Loucy (cell line): Measurements from ENCODE around the gene KIF7.

ENCODE experiments used
- H2AFZ ChIP-seq: fragments of 200-600 bp; sonication (generic); 2 replicates; pipeline ENCODE4 v1.6.0; 2016; ENCODE audit warnings: antibody characterized with exemption, mild to moderate bottlenecking, low read length, moderate library complexity
- H3F3A ChIP-seq: fragments of 200-600 bp; 2 replicates; pipeline ENCODE4 v1.6.0; 2016; ENCODE audit warnings: antibody characterized with exemption, low read depth, mild to moderate bottlenecking
- H3K27me3 ChIP-seq: fragments of 200-600 bp; sonication (generic); 2 replicates; pipeline ENCODE4 v1.6.1; 2014; ENCODE audit warnings: low read length, mild to moderate bottlenecking; ENCODE audit not compliant: insufficient read depth, poor library complexity, severe bottlenecking
- H3K36me3 ChIP-seq: fragments of 200-600 bp; sonication (generic); 2 replicates; pipeline ENCODE4 v1.6.1; 2016; ENCODE audit warnings: low read length; ENCODE audit not compliant: insufficient read depth
- H3K4me1 ChIP-seq: fragments of 200-600 bp; sonication (generic); 2 replicates; pipeline ENCODE4 v1.5.1; 2014; ENCODE audit warnings: low read length, mild to moderate bottlenecking; ENCODE audit not compliant: insufficient read depth, poor library complexity, severe bottlenecking
- H3K4me2 ChIP-seq: fragments of 200-600 bp; sonication (generic); 2 replicates; pipeline ENCODE4 v1.6.0; 2014; ENCODE audit warnings: antibody characterized with exemption, low read length, low read depth, mild to moderate bottlenecking; ENCODE audit not compliant: poor library complexity, severe bottlenecking
- H3K4me3 ChIP-seq: fragments of 200-600 bp; sonication (generic); 2 replicates; pipeline ENCODE4 v1.5.1; 2014; ENCODE audit warnings: low read length, mild to moderate bottlenecking, mixed read lengths; ENCODE audit not compliant: poor library complexity, severe bottlenecking
- H3K79me2 ChIP-seq: fragments of 200-600 bp; sonication (generic); 2 replicates; pipeline ENCODE4 v1.6.1; 2014; ENCODE audit warnings: low read length; ENCODE audit not compliant: insufficient read depth
- H3K9ac ChIP-seq: fragments of 200-600 bp; sonication (generic); 2 replicates; pipeline ENCODE4 v1.6.0; 2014; ENCODE audit warnings: mild to moderate bottlenecking, low read depth, low read length, moderate library complexity; ENCODE audit not compliant: poor library complexity, severe bottlenecking
- H3K9me2 ChIP-seq: fragments of 200-600 bp; sonication (generic); replicated peaks from 2 replicates; pipeline ENCODE4 v1.6.1; 2016; ENCODE audit warnings: low read depth, low read length, mixed read lengths
- H3K9me3 ChIP-seq: fragments of 200-600 bp; sonication (generic); 2 replicates; pipeline ENCODE4 v1.6.1; 2014; ENCODE audit warnings: mild to moderate bottlenecking, antibody characterized with exemption, low read length, low read depth; ENCODE audit not compliant: insufficient read depth
- H4K20me1 ChIP-seq: fragments of 200-600 bp; sonication (generic); 2 replicates; pipeline ENCODE4 v1.6.0; 2014; ENCODE audit warnings: antibody characterized with exemption, low read length, mild to moderate bottlenecking; ENCODE audit not compliant: insufficient read depth, poor library complexity, severe bottlenecking
- CTCF ChIP-seq: fragments of 200-600 bp; sonication (generic); conservative IDR thresholded peaks from 2 replicates; pipeline ENCODE4 v1.5.1; 2014; ENCODE audit warnings: mild to moderate bottlenecking, antibody characterized with exemption, low read length
- EZH2phosphoT487 ChIP-seq: fragments of 200-600 bp; IDR thresholded peaks from 2 replicates; pipeline ENCODE4 v1.6.1; 2018; ENCODE audit warnings: antibody characterized with exemption, mild to moderate bottlenecking, moderate library complexity, borderline replicate concordance

Gene KIF7

GRCh38 chr15:89615135-89615534 lies 40.1 kb downstream of the KIF7 start:
- H3F3A ChIP-seq = no peaks in the 10 kb centered on the region
- peaks cover 96% of the 10 kb centered on the region for H3K36me3 ChIP-seq
- no peak overlapping the region for H3K4me3 ChIP-seq
- no peak for TF ChIP-seq EZH2phosphoT487
- H3K4me2 ChIP-seq = no peak overlapping the region
- no peaks in the 10 kb centered on the region for H3K4me1 ChIP-seq
- H3K27me3 ChIP-seq = no peaks in the 10 kb centered on the region
- no peaks in the 10 kb centered on the region; the same call in 1 of the 2 replicates for H3K79me2 ChIP-seq
- H3K9me2 ChIP-seq = no peaks in the 10 kb centered on the region
- no peak overlapping the region for H3K9ac ChIP-seq
- H3K9me3 ChIP-seq = peaks cover 9% of the 10 kb centered on the region; the same call in 1 of the 2 replicates
- no peak overlapping the region for H2AFZ ChIP-seq
- no peaks in the 10 kb centered on the region for H4K20me1 ChIP-seq

GRCh38 chr15:89614164-89614563 lies 41.1 kb downstream of the KIF7 start:
- Histone ChIP-seq H3K79me2 (no peaks in the 10 kb centered on the region; the same call in 1 of the 2 replicates), H3K4me1 (no peaks in the 10 kb centered on the region), H3K36me3 (peaks cover 96% of the 10 kb centered on the region), H3K27me3 (no peaks in the 10 kb centered on the region), H3K9ac (no peak overlapping the region), H3F3A (no peaks in the 10 kb centered on the region), H3K9me3 (peaks cover 9% of the 10 kb centered on the region; the same call in 1 of the 2 replicates), H3K4me2 (no peak overlapping the region), H4K20me1 (no peaks in the 10 kb centered on the region), H3K9me2 (no peaks in the 10 kb centered on the region), H2AFZ (no peak overlapping the region), H3K4me3 (no peak overlapping the region)
- no peak for TF ChIP-seq EZH2phosphoT487
- TF ChIP-seq CTCF = no peak

- Histone ChIP-seq H3K4me1 (no peaks in the 10 kb centered on the region), H3K4me3 (no peak overlapping the region)
Observed at GRCh38 chr15:89613031-89613430, 42.2 kb downstream of the KIF7 start.

More at GRCh38 chr15:89613031-89613430, 42.2 kb downstream of the KIF7 start:
- no peaks in the 10 kb centered on the region for H3F3A ChIP-seq
- H3K27me3 ChIP-seq = no peaks in the 10 kb centered on the region
- peaks cover 96% of the 10 kb centered on the region for H3K36me3 ChIP-seq
- no peak overlapping the region for H3K4me2 ChIP-seq
- H3K9me3 ChIP-seq = peaks cover 9% of the 10 kb centered on the region; the same call in 1 of the 2 replicates
- H3K9me2 ChIP-seq = no peaks in the 10 kb centered on the region
- no peak for TF ChIP-seq CTCF
- TF ChIP-seq EZH2phosphoT487 = no peak
- no peaks in the 10 kb centered on the region for H4K20me1 ChIP-seq
- no peaks in the 10 kb centered on the region; the same call in 1 of the 2 replicates for H3K79me2 ChIP-seq
- H3K9ac ChIP-seq = no peak overlapping the region
- H2AFZ ChIP-seq = no peak overlapping the region
